ENCODE results near the gene MACROH2A2.

- TF ChIP-seq POLR2AphosphoS5 (IDR thresholded peaks at IDR 0.05; ENCODE audit: low read depth, low read length) (no peak), POLR2A (IDR thresholded peaks at IDR 0.05; ENCODE audit: low read depth, low read length) (no peak), SPI1 (IDR thresholded peaks at IDR 0.05; ENCODE audit: low read depth, low read length) (no peak)
Observed at GRCh38 chr10:70032667-70033289, 19.9 kb upstream of the MACROH2A2 start.

Measured in GM12891 (cell line).